HTR-8/SVneo (cell line): ENCODE results near the gene MTHFS.

Experiments used
- DNase-seq: peaks from one replicate; pipeline ENCODE4 v3.0.0; 2011; ENCODE audit warnings: low spot score, mixed read lengths; ENCODE audit not compliant: insufficient read length
- FAIRE-seq: peaks from 2 replicates; lab custom pipeline; 2011; peaks lifted over from hg19 to GRCh38; lab: Jason Lieb, UNC

The MTHFS gene

DNA sequence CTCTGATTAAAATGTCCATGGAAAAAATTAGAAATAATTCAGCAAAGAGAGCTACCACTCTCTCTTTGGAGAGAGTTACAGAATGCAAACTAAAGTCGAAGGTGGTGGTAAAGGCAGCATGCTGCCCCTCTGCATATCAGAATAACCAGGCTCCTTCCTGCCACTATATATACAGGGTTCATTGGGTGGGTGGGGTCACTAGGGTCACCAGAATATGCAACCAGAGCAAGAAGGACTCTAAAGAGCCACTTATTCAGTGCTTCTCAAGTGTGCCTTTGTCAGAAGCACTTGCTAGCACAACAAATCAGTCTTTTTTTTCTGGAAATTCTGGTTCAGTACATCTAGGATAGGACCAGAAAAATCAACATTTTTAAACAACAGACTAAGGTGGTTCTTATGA, 70.0 kb downstream of the MTHFS start:
- DNase-seq = no peak
- FAIRE-seq = no peak

DNA sequence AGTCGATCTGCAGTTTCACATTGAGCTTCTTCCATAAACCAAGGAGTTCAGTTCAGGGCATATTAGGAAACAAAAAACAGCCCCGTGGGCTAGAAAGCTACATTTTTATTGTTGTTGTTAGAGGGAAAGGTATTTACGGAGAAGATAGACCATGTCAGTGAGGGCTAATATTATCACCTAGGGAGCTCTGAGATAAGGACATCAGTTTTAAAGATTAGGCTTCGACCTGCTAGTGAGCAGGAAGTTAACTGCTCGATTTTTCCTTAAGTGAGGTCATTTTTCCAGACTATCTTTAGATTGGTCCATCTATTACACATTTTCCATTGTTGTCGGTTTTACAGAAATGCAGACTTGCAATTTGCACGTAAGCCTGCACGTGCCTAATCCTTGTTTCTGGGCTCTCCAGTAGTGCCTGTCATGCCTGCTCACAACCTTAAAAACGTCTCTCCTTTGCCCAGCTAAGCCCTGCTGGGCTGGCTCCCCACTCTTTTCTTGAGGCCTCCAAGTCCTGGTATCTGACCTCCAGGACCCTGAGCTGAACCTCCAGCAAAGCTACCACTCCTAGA, 72.6 kb downstream of the MTHFS start:
- no peak for DNase-seq
- FAIRE-seq = no peak

DNA sequence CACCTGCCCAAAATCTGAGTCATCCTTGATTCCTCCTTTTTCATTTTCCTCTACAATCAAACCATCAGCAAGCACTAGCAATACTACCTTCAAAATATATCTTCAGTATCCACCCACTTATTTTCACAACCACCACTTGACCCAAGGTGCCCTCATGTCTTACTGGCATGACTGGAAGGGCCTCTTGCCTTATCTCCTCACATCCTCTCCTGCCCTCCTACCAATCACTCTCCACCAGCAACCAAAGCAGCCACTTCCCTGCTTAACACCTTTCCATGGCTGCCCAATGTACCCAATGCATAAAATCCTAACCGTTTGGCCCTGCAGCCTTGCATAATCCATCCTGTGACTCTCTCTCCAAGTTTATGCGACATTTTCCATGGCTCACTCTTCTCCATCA, 76.0 kb downstream of the MTHFS start:
- DNase-seq (no peak), FAIRE-seq (no peak)

DNA sequence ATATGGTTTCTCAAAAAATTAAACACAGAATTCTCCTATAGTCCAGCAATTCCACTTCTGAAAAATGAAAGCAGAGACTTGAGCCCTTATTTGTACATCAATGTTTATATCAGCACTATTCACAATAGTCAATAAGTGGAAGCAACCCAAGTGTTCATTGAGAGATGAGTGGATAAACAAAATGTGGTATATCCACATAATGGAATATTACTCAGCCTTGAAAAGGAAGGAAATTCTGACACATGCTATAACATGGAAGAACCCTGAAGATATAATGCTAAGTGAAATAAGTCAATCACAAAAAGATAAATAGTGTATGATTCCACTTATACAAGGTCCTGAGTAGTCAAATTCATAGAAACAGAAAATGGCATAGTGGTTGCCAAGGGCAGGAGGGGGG, 76.6 kb downstream of the MTHFS start:
- no peak for DNase-seq
- FAIRE-seq = no peak

DNA sequence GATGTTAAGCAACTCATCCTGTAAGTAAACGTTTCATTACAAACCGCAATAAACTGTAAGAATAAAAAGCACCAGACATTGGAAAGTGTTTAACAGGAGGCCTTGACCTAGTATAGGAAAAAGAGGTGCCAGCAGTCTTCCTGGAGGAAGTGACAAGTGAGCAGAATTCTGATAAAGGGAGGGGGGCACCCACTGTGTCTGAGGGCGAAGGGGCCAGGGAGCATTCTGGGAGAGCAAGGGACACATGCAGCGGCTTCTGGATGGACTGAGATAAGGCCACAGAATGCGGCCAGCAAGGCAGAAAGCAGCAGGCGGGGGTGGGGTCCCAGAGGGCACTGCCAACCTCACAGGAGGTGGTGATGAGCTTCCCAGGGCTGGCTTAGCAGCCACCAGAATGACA, 80.2 kb downstream of the MTHFS start:
- DNase-seq = no peak

DNA sequence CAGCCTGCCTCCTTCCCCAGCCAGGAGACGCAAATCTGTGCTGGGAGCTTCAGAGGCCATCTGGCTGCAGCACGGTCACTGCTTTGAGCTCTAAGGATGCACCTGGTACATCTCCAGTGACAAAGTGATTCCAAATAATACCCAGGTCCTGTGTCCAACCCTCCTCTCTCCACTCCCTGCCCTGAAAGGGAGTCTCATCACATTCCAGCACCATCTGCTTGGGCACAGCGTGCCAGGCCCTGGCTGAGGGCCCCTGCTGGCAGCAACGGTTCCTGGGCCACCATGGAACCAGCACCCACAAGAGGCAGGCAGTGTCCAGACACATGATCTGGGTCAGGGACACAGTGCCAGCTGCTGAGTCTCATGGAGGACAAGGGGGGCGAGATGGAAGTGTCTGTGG, 81.3 kb downstream of the MTHFS start:
- FAIRE-seq = no peak
- no peak for DNase-seq

More for the DNA sequence above, 80.2 kb downstream of the MTHFS start:
- FAIRE-seq = no peak

DNA sequence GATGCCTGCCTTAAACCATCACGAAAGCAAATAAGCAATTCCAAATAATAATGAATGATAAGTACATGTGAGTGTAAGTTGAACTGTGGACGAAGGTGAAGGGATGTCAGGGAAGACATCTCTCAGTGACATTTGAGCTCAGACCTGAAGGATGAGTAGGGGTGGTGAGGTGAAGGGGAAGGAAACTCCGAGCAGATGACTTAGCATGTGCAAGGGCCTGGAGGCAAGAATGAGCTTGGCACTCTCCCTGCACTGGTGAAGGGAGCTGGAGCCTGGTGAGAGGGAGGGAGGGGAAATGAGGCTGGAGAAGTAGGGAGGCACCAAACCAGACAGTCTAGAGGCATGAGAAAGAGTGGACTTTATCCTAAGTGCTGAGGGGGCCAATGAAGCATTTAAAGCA, 84.3 kb downstream of the MTHFS start:
- DNase-seq = no peak
- FAIRE-seq = no peak

DNA sequence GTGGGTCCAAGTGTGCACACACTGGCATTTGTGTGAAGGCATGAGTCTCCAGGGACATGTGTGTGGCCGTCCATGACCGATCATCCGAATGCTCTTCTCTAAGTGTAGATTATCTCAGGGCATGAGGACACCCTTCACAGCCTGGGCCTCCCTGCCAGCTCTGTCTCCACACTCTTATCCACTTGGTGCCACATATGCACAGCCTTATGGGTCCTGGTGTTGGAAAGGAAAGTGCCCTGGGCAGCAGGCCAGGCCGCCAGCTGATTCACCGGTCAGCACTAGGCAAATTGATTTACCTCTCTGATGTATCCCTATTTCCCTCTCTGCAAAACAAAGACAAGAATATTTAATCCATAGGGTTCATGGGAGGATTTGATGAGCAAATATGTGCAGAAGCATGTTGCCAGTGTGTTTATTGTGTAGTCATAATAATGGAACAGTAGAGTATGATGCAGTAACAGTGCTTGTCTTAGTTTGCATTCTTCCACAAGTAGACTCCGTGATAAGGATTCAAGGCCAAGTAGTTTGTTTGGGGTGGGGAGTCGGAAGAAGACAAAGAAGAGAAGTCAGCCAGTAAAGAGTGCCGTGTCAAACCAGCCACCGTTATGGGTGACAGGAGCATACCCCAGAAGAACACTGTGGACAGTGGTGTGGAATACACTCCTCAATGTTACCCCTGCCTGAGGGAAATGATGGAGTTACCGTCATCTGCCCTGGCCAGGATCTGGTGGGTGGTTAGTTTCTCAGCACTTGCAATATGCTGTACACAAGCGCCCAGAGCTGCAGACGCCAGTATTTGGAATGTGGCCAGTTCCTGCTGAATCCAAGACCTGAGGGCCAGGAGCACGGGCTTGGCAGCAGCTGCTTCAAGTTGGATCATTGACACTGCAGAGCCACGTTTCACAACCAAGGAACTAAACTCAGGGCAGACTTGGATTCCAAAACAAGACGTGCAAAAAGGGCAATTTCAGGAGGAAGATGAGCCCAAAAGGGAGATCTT, 85.1 kb downstream of the MTHFS start:
- FAIRE-seq (no peak), DNase-seq (no peak)

DNA sequence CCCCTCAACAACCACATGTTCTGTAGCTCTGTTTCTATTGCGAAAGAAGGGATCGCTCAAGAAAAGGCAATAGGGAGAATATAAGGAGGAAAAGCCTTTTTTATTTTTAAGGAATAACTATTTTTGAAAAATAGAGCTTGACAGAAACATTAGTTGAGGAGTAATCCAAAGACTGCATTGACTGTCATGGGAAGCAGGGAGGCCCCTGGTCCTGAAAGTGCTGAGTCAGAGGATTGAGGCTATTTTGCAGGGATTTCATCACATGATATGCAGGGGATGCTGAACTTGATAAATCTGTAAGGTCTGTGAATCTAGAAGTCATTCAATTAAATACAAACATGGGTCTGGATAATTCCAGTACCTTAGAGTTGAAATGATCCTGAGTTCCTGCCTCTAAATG, 92.0 kb downstream of the MTHFS start:
- FAIRE-seq (no peak), DNase-seq (no peak)

DNA sequence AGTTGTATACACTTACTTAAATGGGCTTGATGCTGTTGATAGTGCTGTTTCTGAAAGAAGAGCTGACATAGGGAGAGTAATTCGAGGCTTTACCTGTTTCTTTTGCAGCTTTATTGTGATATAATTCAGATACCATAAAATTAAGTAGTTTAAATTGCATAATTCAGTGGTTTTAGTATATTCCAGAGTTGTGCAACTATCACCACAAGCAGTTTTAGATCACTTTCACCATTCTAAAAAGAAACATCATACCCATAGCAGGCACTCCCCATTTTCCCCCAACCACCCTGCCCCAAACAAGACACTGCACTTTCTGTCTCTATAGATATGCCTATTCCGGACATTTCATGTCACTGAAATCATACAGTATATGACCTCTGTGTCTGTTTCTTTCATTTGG, 98.5 kb downstream of the MTHFS start:
- DNase-seq (no peak), FAIRE-seq (no peak)
